Stimulated activated CD4-positive, alpha-beta T cell treated with anti-CD3 and anti-CD28 coated beads, Interleukin-12 subunit alpha, Interleukin-12 subunit beta, amount 100 ng/mL, for 4 hours (primary cell): ENCODE measurements around the gene SPTB.
"Not testable (repeated sequence)": the region's sequence is repeated elsewhere in the genome, so short reads cannot be mapped to it uniquely, and the experiment has no call there.

Experiments used
- DNase-seq: peaks from one replicate; pipeline ENCODE4 v3.0.0-alpha.2; 2020

The SPTB gene

DNA sequence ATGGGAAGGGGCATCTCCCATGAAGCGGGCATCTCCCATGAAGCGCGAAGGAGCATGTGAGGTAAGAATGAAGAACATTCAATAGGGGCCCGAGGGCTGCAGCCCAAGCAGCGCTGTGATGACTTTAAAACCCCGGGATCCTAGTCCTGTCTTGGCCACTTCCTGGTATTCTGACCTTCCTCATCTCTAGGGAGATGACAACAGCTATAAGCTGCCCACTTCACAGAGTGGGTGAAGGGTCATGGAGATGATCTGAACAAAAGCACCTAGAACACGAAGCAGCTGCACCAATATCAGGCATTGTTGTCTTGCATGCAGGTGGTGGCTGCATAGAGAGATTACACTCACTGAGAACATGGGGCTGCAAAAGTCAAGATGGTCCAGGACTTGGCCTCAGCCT is 64.5 kb downstream of the SPTB start:
- DNase-seq = no peak

DNA sequence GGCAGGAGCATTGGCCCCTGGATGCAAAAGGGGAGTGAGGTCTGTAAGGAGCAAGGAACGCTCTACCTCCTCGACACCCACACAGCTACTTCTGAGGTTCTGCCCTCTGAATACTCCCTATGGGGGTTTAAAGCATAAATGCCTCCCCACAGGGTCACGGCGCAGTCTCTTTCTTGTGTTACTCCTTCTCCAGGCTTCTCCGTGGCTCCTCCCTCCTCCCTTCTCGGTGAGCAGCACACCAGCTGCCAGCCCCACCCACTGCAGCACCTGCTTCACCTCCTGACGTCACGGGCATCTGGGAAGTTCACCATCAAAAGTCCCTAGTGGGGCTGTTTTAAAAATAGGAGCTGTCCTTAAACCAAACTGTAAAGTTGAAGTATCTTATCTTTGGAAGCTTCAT is 67.3 kb downstream of the SPTB start:
- DNase-seq = no peak

DNA sequence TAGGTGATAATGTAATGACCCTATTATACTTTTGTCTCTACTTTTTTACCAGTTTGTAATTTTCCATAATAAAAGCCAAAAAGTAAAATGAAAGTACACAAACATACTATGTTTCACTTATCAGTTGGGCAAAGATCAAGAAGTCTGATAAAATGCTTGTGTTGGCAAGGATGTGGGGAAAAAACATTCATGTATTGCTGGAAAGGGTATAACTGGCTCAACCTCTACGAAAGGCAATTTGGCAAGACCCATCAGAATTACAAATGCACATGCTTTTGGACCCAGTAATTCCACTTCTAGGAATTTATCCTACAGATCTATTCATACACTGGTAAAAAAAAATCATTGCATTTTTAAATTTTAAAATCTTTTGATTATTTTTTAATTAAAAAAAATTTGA is 68.0 kb downstream of the SPTB start:
- no peak for DNase-seq

DNA sequence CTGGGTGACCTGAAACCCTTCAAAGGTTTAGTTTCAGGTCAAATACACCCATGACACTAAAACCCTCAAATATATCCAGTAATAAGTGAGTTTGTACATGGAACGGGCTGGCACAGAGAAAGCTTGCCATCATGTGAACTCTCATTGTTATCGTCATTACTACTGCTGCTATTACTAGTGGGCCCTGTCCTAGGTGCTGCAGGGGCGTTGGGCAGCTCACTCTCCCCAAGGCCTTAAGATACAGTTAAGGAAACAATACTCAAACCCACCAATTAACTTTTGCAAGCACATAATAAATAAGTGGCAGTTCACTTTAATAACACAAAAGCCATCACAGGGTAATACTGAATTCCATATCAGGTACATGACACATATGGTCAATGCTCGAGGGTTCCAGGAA is 71.3 kb downstream of the SPTB start:
- no peak for DNase-seq

DNA sequence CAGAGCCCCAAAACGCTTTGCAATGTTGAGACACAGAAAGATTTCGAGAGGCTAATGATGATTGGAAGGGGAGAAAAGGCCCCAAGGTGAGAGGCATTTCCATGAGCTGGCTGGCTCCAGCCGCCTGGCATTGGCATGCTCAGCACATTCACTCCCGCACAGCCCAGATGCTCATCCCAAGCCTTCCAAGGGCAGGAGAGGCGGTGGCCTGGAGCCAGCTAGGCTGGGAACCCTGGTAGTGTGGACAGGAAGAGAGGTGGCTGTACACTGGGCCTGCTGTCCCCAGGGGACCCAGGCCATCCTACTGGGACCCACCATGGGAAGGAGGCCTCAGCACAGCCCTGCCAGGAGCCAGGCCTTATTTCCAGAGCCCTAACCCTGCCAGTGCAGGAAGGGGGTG is 72.2 kb downstream of the SPTB start:
- no peak for DNase-seq

DNA sequence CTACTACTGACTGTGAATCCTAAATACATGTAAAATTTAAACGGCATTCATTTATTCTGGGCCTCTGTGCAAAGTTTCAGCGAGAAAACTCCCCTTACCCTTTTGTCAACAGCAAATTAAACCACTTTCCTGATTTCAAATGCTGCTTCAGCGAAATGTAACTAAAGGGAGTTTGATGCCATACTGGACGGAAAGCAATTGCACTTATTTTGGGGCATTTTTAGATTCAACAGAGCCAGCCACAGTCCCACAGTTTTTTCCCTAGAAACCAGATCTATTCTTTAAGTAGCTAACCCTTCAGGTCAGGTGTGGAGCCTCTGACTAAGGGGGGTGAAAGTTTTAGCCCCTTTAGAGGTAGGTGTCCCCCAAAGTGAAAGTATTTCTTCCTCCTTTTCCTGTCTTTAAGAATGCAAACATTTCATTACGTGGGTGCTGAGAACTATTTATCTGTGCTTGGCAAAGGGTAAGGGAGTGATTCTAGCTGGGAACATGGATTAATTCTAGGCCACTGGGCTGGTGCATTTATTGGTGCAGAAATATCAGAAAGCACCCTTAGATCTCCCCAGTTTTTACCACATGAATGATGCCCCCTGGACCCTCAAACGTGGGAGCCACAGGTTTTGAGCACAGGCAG is 72.7 kb downstream of the SPTB start:
- no peak for DNase-seq

DNA sequence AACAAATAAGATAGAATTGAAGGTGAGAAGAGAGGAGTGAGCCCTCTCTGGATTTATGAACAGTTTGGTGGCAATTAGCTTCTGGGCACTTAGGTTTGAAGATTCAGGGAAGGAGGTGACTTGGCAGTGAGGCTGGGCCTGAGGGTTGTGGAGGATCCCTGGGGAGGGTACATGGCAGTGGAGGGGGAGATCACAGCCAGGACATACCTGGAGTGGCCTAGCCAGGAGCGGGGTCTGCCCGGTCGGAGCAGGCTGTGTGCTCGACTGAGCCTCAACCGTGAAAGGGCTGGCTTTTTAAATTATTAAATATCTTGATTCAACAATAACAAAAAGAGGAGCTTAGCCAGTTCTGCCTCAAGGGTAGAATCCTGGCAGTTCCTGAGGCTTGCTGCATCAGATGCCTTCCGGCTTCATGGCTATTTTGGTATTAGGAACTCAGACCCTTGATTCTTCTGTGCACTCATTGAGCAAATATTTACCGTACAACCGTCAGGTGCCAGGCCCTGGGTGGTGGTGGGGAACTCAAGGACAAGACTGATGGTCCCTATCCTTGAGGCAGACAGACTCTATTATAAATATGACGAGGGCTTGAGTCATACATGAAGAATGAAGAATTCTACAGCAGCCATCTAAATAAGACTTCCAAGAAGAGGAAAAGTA is 73.4 kb downstream of the SPTB start:
- no peak for DNase-seq

DNA sequence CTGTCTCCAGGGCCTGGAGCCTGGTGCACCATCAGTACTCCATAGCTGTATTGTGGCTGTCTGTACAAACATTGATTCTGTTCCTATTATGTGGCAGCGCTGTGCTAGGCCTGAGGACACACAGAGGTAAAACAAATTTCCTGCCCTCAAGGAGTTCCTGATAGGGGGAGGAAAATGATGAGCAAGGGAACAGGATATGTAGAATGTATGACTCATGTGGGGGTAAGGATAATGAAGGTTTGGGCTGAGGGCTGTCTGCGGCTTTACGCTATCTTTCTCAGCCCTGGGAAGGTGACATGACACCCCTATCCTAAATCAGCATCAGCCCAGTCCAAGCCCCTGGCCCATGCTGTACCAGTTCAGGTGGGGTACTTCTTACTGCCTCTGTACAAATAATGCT is 74.1 kb downstream of the SPTB start:
- not testable (repeated sequence) for DNase-seq

DNA sequence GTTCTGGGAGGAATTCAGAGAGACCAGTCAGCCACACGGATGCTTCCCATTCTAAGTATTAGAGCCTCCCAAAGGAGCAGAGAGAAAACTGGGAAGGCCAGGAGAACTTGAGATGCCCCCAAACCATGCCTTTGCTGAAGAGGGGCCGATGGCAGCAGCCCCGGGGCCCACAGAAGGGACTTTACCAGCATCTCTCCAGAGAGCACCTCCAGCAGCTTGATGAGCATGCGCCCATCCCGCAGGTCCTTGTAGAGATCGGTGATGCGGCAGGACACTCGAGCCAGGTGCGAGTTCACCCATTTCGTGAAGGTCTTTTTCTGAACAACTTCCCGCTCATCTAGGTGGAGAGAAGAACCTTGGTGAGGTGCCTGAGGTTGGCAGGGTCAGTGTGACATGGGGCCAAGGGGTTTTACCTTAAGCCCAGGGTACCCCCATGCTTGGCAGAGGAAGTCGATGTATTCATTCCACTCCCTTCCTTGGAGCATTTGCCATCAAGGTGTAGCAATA is 74.9 kb downstream of the SPTB start:
- no peak for DNase-seq

DNA sequence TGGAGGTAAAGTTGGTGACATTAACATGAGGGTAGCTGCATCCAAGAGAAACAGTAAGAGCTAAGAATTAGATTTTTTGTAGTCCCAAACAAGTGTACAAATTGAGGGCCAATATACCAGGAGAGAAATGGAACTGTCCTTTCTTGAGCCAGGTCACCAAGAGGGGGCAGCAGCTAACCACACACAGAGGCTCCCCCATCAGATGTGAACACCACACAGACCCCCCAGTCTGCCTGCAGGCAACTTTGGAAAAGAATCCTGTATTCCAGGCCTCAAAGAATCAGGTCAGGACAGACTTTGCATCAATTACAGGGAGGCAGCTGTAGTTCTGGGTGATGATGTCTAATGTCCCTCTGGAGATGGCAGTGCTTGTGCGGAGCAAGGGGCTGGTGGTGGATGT is 77.9 kb downstream of the SPTB start:
- no peak for DNase-seq

DNA sequence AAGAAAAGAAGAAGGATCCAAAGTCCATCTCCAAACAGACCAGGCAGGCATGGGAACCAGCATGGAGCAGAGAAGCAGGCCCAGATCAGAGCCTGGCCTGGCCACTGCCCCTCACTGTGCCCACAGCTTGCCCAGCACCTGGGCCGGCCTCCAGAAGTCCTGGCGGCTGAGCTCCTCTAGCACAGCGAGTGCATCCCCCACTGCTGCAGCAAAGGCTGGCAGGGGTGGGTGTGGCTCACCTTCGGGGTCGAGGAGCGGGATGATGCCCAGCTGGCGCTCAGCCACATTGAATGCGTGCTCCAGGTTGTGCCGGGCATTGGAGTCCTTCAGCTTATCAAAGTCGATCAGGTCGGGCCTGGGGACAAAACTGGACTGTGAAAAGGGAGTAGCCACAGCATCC is 78.7 kb downstream of the SPTB start:
- DNase-seq = no peak

DNA sequence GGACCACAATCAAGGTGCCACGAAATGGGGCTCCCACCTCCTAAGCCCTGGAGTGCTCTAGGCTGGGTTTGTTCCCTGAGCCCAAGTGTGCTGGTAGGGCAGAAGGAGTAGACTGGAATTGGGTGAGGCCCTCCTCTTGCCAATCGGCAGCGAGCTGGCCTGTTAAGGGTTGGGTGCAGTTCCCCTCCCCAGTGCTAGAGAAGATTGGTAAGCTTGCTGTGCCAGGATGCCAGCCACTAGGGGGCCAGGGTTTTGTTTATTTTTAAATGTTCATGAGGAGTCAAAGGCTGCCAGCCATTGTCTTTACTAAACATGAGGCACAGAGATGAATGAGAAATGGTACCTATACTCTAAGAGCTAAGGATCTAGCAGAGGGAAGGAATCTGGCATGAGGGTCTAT is 79.7 kb downstream of the SPTB start:
- no peak for DNase-seq

DNA sequence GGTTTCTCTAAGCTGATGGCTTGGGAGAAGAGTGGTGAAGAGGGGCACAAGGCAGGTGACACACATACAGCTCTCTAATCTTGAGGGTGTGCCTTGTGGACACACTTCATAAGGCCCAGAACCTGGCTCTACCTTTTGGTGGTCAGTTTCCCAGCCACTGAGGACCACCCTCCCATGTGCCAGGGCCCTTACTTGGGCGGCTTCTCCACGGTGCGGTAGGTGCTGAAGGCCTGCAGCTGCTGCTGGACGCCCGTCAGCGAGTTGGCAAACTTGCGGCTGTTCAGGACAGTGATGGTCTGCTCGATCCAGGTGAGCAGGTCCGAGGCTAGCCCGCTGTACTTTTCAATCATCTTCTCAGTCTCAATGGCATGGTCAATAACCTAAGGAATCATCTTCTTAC is 80.2 kb downstream of the SPTB start:
- no peak for DNase-seq

DNA sequence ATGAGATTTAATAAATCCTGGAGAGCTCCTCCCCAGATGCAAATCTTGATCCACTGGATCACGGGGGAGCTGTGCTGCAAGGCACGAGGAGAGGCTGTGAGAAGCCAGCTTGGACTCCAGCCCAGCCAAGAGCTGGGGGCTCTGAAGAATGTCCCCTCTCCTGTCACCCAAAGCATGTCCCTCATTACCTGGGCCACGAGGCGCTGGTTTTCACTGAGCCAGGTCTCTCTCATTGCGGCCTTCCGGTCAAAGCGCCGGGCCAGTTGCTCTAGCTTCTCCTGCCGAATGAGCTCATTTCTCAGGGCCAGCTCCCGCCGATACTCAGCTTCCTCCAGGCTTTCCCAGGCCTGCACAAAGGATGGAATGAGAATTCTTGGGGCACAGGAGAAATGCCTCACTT is 83.3 kb downstream of the SPTB start:
- DNase-seq = no peak

DNA sequence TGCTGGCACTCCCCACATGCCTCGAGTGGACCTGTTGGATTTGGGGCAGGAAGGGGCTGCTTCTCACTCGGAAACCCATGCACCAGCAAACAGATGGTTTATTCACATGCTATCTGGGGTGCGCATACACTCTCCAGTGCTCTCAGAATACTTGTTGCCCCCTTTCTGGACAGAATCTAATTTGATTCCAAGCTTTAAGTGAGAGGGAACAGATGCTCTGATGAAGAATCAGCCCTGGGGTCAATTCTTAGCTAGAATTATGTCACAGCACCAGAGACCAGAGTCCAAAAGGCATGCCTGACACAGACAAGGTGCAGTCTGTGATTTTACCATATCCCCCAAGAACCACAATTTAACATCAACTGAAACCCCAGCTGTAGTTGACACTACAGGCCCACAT is 83.8 kb downstream of the SPTB start:
- no peak for DNase-seq

DNA sequence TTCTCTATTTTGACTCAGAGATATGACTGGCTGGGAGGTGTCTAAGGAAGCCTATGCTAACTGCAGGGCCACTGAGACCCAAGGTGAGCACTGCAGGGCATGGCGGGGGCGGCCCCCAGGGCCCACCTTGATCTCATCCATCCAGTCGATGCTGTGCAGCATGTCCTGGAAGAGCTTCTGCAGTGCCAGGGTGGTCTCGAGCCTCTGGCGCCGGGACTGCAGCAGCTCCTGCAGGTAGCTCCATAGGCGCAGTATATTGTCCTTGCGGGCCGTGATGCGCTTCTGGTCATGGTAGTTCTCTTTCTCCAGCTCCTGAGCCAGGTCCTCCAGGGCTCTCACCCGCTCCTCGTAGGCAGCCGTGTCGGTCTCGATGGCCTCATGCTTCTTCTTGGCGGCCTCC is 84.5 kb downstream of the SPTB start:
- no peak for DNase-seq

DNA sequence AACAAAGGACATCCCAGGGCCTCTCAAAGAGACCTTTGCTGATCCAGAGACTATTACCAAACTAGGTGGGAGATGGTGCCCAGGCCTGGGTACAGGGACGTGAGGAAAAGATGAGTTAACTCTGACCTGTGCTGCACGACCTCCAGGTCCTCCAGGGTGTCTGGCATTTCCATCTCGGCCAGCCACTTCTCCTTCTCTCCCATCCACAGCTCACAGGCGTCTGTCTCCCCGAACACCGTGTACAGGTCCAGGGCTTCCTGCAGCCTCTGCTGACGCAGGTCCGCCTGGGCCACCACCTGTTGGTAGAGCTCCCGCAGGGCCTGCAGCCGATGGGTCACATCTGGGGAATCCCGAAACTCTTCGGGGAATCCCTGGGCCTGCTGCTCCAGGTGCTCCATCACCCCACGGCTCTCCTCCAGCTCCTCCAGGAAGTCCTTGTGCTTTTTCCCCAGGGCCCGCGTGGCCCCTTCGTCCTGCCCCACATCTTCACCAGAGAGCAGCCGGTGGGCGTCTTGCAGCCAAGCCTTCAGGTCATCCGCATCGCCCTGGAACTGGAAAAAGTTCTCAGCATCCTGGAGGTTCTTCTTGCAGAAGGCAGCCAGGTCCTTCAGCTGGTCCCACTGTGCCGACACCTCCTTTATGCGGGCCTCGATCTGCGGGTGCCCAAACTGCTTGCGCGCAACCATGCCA is 86.7 kb downstream of the SPTB start:
- no peak for DNase-seq

DNA sequence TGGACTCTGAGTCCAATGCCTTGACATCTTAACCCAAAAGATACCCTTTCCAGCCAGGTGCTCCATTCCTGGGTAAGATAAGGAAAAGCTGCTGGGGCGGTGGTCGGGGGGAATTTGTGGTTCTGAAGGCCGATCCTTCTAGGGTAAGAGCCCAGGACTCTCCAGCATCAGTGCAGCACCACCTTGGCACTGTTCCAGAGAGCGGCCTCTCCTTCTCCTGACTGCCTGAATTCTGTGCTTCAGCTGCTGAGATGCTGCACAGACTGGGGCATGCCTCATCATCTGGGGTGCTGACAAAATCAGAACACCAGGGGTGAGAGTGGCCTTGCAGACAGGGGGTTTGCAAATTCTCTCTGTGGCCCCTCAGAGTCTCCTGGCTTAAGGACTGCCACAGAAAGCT is 87.5 kb downstream of the SPTB start:
- no peak for DNase-seq

DNA sequence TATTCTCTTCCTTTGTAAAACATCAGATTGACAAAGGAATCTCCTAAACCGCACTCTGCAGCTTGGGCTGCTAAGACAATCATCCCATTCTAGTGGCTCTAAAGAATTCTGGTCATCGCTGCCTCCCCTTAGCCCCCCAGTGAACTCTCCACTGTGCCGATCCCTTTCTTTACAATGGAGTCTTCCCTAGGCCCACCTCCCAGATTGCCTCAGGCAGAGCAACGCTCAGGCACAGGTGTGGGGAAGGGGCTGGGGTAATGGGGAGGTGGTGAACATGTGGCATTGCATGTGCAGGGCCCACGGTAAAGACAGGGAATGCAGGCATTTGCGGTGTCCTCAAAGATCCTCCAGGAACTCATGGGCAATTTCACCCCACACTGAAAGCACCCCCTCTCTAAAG is 89.2 kb downstream of the SPTB start:
- DNase-seq = no peak

DNA sequence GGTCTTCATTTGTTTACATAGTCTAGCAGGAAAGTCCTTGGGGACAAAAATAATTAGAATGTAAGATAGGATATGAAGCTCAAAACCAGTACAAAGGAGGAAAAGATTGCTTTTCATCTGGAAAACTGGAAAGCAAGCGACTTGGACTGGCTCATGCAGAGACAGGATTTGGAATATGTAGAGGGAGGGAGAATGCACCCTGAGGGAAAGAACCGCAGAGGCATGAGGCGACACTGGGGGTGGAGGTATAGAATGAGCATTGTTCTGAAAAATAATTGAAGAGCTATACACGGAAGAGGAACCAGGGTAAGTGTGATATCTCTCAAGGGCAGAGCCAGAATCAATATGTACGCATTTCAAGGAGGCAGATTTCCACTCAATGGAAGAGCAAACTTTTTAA is 90.0 kb downstream of the SPTB start:
- DNase-seq = no peak

DNA sequence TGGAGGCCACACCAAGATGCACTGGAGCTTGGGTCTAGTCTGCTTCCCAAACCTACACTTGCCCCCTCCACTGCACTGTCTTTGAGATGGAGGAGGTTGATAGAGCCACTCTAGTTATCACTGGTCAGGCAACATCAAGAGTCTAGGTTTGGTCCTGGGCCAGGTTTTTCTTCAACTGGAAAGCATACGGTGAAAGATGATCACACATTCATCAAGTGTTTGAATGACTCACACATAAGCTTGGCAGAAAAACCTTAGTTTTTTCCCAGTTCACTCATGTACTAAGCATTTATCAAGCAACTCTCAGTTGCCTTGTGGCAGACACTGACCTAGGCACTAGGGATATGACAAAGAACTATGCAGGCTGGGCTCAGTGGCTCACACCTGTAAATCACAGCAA is 91.0 kb downstream of the SPTB start:
- no peak for DNase-seq

DNA sequence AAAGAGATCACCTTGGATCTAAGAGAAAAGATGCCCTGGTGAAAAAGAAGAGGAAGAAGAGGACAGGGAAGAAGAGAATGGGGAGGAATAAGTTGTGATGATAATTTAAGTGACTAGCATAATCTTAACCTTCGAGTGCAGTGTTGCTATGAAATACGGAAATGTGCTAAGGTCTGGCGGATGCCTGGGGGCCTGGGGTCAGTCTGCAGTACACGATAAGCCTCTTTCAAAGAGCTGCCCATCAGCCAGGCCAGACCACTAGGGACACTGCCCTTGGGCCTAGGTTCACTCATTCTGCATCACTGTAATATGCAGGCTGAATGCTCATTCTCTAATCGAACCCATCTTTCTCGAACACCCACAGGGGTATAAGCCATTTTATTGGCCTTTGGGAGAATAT is 92.1 kb downstream of the SPTB start:
- no peak for DNase-seq

DNA sequence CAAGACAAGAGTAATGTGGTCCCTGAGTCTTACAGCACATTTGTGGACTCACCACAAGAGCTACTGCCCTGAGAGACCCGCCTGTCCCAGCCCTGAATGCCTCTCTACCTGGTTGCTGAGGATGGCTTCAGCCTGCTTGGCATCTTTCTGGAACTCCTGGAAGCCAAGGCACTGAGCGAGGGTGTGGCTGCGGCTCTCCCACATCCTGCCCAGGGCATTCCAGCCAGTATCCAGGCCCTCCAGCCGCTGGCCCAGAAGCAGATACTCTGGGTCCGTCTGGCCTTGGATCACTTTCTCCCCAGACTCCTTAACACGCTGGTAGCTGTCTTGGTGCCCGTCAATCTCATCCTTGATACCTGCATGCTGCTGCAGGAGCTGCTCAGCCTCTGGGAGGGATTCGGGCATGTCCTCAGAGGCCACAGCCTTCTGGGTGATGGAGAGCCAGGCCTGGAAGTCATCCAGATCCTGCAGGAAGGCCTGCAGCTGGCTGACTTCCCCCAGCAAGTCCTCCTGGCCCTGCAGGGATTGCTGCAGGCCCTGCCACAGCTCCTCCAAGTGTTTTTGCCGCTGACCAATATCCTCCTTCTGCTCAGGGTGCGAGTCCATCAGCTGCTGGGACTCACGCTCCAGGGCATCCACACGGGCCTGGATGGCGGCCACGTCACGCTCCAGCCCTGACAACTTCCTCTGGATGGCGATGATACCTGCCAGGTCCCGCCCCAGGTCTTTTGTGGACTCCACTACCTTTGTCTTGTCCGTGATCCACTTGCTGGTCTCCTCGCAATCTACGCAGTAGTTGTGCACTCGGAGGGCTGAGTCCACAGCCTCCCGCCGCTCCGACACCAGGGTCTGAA is 93.2 kb downstream of the SPTB start:
- DNase-seq = no peak

DNA sequence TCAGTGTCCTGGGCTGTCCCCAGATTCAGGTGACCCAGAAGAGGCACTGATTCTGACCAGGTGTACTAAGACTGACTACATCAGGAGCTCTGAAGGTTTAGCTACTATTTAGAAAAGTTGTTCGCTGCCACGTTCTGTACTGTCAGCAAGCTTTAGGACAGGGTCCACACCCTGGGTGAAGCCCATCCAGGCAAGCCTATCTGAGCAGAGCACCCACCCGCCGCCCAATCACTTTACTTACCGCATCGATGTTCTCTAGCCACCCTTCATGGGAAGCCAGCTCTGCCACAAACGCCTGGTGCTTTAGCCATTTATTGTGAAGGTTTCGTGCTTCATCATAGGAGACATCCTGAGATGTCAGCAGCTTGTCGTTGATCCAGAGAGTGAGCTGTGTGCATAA is 95.7 kb downstream of the SPTB start:
- DNase-seq = no peak
